Stimulated activated CD8-positive, alpha-beta memory T cell treated with anti-CD3 and anti-CD28 coated beads, Interleukin-7, amount 100 ng/mL, for 24 hours (primary cell): Measurements from ENCODE around the gene ACOX3.
"Not testable (repeated sequence)": the region's sequence is repeated elsewhere in the genome, so short reads cannot be mapped to it uniquely, and the experiment has no call there.

Source experiments
- DNase-seq: peaks from one replicate; pipeline ENCODE4 v3.0.0-alpha.2; 2020; ENCODE audit warnings: low read depth

ACOX3 gene

GRCh38 chr4:8350841-8351461, 89.6 kb downstream of the ACOX3 start:
- DNase-seq, result no peak

DNA sequence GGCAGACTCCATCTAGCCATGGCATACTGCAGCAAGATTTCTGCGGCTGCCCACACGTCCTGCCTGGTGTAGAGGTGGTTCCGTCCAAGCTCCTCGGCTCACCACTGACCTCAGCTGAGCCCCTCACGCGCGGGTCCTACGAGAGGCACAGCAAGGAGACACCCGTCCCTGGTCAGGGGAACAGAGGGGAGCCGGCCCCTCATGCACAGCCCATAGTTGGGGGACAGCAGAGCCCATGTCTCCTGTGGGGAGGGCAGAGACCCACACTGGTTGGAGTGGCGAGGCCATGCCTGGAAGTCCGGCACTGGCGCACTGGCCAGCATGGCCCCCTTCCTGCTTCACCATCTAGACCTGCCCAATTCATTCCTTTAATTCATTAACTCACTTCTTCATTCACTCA, 90.2 kb downstream of the ACOX3 start:
- no peak for DNase-seq

- DNase-seq, result no peak
These were observed 90.8 kb downstream of the ACOX3 start for GRCh38 chr4:8349664-8350236.

DNA sequence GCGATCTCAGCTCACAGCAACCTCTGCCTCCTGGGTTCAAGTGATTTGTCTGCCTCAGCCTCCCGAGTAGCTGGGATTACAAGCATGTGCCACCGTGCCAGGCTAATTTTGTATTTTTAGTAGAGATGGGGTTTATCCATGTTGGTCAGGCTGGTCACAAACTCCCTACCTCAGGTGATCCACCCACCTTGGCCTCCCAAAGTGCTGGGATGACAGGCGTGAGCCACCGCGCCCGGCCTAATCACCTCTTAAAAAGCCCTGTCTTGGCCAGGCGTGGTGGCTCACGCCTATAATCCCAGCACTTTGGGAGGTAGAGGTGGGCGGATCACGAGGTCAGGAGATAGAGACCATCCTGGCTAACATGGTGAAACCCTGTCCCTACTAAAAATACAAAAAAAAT, 91.3 kb downstream of the ACOX3 start:
- not testable (repeated sequence) for DNase-seq

GRCh38 chr4:8348071-8348470, 92.5 kb downstream of the ACOX3 start:
- DNase-seq, result no peak

DNA sequence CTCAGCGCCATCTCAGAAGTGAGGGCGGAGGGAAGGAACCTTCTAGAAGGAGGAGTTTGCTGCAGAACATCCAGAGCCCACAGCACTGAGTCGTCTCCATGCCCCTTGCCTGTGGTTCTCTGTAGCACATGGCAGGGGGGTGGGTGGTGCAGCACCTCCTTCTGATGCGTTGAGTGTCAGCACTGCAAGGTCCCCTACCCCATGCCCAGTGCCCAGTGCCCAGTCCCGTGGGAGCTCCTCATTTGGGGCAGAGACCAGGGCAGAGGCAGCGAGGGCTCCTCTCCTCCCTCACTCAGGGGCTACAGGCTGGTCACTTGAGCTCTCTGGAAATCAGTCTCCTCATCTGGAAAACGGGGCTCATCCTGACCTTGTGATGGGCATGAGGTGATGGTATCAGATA, 92.9 kb downstream of the ACOX3 start:
- DNase-seq, result no peak

DNA sequence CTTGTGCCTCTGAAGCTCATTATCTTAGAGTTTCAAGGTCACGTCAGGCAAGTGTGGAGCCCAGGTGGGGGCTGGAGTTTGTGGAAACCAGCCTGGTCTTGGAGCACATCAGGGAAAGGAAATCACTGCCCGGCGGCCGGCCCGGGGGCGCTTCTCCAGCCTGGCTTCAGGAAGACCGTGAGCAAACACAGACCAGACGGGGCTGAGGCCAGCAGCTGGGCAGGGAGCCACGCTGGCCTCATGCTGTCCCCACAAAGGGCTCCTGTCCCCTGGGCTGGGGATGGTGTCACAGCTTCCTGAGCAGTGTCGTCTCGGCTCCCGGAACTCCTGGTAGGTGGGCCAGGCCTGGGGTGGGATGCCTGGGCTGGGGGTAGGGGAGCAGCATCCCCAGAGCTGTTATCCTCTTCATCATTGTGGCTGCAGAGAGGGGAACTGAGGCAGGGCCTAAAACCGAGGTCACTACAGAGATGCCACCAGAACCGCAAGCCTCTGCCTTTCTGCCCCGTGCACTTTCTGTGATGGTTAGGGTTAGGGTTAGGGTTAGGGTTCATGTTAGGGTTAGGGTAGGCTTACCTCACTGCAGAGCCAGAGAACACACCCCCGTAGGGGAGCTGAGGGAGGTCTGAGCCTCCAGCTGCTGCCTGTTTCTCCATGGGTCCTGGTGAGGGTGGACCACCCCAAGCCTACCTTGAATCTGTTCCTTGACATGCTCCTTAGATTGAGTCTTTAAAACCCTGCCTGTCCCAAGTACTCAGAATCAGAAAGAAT, 93.5 kb downstream of the ACOX3 start:
- DNase-seq, result no peak

DNA sequence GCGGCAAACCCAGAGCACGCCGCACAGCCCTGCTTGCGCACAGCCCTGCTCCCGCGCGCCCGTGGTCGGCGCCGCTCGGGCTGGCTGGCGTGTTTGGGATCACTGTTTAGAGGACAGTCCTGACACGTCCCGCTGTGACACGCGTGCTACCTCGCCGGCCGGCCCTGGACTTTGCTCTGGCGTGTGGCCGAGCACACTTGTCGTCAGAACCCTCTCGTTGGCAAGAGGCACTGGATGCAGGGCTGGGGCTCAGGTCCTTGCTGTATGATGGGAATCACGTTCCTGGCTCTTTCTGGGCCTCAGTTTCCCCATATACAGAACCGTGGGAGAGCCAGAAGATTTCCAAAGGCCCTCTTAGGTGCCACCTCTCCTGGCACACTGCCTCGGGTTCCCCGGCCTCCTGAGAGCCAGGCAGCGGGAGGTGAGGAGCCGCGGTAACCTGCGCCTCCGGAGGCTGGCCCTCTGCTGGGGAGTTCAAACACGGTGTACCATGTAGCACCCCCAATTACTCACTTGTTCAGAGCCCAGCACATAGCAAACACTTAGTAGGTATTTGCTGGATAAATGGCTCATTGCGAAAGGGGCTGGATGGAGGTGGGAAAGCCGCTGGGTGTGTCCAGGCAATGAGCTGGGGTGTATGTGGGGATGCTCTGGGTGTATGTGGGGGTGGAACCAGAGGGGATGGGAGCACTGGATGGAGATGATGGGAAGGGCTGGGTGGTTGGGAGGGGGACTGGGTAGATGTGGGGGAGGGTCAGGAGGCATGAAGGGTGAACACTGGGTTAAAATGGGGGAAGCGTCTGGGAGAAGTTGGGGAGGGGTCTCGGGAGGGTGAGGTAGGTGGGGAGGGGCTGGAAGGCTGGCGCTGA, 94.3 kb downstream of the ACOX3 start:
- DNase-seq, result no peak

DNA sequence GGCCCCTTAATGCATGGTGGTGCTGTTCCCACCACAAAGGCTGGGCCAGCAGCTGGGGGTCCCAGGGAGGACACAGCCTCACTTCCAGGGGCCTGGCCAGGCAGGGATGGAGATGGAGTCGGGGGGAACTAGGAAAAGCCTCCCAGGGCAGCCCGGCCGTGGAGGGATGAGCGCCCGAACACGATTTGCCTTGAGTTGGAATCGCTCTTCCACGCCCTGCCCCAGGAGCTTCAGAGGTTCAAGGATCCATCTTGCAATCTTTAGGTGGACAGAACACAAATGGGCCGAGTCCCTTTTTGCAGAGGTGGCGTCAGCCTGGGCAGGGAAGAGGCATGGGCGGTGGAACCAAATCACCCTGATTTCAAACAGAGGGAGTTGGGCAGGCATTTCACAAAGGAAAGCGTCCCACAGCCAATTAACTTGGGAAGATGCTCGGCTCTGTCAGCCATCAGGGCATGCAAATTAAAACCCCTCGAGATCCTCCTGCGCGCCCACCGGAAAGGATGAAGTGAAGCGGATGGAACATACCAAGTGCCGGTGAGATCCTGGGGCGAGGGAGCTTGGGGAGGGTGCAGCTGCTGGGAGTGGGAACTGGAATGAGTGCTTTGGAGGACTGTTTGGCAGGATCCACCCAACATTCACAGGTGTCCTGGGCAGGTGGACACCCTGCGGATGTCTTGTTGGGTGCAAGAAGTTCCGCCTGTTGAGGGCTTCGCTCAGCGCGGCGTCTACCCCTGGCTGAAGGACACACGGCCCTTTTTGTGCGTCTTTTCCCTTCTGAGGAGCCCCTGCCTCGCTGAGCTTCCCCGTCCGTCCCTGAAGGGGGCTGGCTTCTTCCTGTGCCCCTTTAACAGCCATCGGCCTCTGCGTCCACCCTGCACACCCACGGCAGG, 95.2 kb downstream of the ACOX3 start:
- no peak for DNase-seq

DNA sequence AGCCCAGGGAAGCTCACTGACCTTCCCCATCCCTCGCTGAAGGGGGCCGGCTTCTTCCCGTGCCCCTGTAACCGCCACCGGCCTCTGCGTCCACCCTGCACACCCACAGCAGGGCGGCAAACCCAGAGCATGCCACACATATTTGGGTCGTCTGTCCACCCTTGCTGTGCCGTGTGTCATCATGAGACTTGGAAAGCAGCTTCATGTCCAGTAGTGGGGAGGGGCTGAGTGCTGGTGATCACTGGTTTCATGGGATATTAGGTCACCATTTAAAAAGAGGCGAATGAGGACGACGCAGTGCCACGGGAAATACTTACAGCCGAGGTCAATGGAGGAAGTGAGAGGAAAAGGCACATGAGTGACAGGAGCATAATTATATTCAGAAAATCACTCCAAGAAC, 96.1 kb downstream of the ACOX3 start:
- DNase-seq, result no peak

DNA sequence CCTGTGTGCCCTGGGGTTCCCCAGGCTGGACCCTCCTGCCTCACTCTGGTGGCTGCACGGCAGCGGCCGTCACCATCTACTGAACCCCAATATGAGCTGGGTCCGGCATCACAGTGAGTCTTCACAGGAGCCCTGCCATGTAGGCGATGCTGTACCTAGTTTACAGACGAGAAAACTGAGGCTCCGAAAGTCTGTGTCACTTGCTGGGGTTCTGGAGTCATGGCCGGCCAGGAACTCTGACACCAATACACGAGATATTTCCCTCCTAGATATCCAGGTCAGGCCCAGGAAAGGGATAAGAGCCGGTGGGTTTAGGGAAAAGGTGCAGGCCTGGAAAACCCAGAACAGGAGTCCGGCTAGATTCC, 96.6 kb downstream of the ACOX3 start:
- no peak for DNase-seq

GRCh38 chr4:8343262-8343966, 97.1 kb downstream of the ACOX3 start:
- DNase-seq, result no peak

DNA sequence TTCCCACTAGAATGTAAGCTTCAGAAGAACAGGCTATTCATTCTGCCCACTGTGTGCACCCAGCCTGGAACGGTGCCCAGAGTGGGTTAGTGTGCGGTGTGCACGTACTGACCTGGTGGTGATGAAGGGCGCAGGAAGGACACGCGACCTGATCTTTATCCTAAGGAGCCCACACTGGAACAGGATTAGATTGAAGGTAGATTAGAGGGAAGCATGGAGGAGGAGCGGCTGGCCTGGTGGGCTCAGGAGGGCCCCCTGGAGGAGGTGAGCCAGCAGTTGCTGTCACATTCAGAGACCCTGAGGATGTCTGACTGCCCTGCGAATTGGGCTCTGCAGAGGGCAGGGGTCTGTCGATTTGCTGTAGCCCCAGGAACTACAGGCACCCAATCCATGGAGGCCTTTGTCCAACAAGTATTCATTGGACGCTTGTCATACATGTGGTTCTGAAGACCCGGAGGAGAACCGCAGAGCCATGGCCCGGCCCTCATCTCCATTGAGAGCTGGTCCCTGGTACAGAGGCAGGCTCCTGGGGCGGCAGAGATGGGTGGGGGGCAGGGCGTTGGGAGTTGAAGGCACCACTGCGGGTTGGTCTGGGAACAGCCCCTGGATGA, 97.8 kb downstream of the ACOX3 start:
- DNase-seq, result no peak

DNA sequence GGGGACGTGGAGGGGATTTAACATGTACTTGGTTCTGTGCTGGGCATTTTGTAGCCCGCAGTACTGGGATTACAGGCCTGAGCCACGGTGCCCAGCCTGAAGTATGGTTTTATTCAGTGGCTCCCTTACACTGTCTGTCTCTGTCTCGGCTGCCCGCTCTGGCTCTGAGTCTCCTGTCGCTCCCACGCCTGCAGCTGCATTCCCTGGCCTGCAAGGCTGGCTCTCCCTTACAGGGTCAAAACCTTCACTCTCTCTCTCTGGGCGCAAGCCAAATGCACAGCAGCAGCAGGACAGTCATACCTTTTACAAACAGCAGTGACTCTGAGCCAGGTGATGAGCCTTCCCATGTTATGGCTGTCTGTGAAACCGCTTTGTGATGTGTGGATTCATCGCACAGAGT, 98.8 kb downstream of the ACOX3 start:
- DNase-seq, result no peak

- not testable (repeated sequence) for DNase-seq
These were observed 99.2 kb downstream of the ACOX3 start for GRCh38 chr4:8341281-8341680.

DNA sequence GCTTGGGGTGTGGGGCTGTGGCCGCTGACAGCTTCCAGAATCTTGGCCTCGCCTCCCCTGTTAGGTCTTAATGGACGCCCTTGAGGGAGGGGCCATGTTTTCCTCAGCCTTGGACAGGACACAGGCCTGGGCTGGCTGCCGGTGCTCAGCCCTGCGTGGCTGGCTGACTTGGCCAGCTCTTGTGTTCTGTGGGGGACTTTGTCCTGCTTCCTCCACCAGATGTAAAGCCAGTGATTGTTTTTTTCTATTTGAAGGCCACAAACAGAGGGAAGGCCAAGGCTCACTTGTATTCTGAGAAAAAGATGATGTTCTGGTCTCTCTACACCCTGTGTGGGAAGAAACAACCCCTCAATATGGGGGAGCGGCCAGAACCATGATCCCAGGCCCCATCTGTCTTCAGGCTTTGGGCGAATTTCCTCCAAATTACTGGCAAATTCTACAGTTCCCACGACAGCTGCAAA, 99.7 kb downstream of the ACOX3 start:
- DNase-seq, result no peak

- DNase-seq, result no peak
These were observed 102.1 kb downstream of the ACOX3 start for GRCh38 chr4:8338351-8338961.

- no peak for DNase-seq
These were observed 104.0 kb downstream of the ACOX3 start for GRCh38 chr4:8336412-8337075.

DNA sequence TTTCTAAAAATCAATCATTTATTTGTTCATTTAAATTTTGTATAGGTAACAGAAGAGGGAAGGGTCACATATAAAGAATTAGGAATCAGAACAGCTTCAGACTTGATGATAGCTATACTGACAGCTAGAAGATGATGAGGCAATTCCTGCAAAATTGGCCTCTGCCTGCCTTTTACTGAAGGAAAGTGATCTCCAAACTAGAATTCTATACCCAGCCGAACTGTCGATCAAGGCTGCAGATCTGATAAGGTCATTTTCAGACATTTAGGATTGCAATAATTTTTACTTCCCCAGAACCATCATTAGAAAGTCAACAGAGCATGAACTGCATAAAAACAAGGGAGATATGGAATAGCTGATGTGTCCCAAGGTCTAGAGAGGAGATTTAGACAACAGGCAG, 104.7 kb downstream of the ACOX3 start:
- no peak for DNase-seq
